PC-3 (cell line): Measurements from ENCODE around the gene PGBD5.

Experiments used
- CTCF ChIP-seq: fragments of 300-600 bp; sonication (generic); conservative IDR thresholded peaks from 2 replicates; pipeline ENCODE4 v1.5.1; 2017; ENCODE audit warnings: antibody characterized with exemption, low read depth, mild to moderate bottlenecking, low read length
- EZH2 ChIP-seq: fragments of 300-600 bp; sonication (generic); IDR thresholded peaks from one replicate; pipeline ENCODE4 v1.6.1; 2017; ENCODE audit warnings: antibody characterized with exemption, mild to moderate bottlenecking, low read length; ENCODE audit not compliant: unreplicated experiment

- TF ChIP-seq CTCF (no peak), EZH2 (no peak)
Measured at GRCh38 chr1:230349020-230349393, 77.1 kb downstream of the PGBD5 start.
